ENCODE results near the gene KLRC4.
A peak's percentile ranks its signal among the peaks of the same experiment; 100 is the strongest.

KLRC4 gene

GRCh38 chr12:10366875-10367274 is 42.7 kb downstream of the KLRC4 start:
- peak; percentile 35 for DNase-seq

- peak; percentile 13 for DNase-seq
These were observed 43.7 kb downstream of the KLRC4 start for GRCh38 chr12:10365696-10366405.

- DNase-seq: peak; percentile 84
These were observed 44.5 kb downstream of the KLRC4 start for GRCh38 chr12:10364815-10365622.

GRCh38 chr12:10363914-10364814 is 45.4 kb downstream of the KLRC4 start:
- peak; percentile 60 for DNase-seq

GRCh38 chr12:10363658-10363913 is 46.0 kb downstream of the KLRC4 start:
- no peak for DNase-seq

- DNase-seq: no peak
These were observed 46.5 kb downstream of the KLRC4 start for GRCh38 chr12:10362828-10363657.

GRCh38 chr12:10362325-10362724 is 47.2 kb downstream of the KLRC4 start:
- DNase-seq: no peak

- peak; percentile 44 for DNase-seq
These were observed 47.9 kb downstream of the KLRC4 start for GRCh38 chr12:10361622-10362021.

GRCh38 chr12:10361084-10361483 is 48.5 kb downstream of the KLRC4 start:
- DNase-seq: peak; percentile 20

- no peak for DNase-seq
These were observed 50.6 kb downstream of the KLRC4 start for GRCh38 chr12:10358969-10359368.

GRCh38 chr12:10358131-10358530 is 51.4 kb downstream of the KLRC4 start:
- DNase-seq: peak; percentile 62
